Astrocyte (in vitro differentiated cells and primary cell): ENCODE results near the gene TTC22. TPM values are rescaled to one million over a fixed set of nuclear protein-coding genes. Genes with fewer than 3 reads are reported as not detected.

Experiments
- DNase-seq: peaks from one replicate; pipeline ENCODE4 v3.0.0-alpha.2; 2010; ENCODE audit warnings: low read depth
- FAIRE-seq: peaks from 2 replicates; lab custom pipeline; 2011; peaks lifted over from hg19 to GRCh38; lab: Jason Lieb, UNC
- H2AFZ ChIP-seq: 2 replicates; pipeline ENCODE4 v1.6.0; 2012; ENCODE audit warnings: low read depth, low read length, inconsistent platforms
- H3K27ac ChIP-seq: 2 replicates; pipeline ENCODE4 v1.5.1; 2011; ENCODE audit warnings: low read depth, low read length, inconsistent platforms
- H3K27me3 ChIP-seq: 2 replicates; pipeline ENCODE4 v1.6.0; 2011; ENCODE audit warnings: low read length, inconsistent platforms; ENCODE audit not compliant: insufficient read depth
- H3K36me3 ChIP-seq: 2 replicates; pipeline ENCODE4 v1.5.1; 2011; ENCODE audit warnings: low read length, inconsistent platforms; ENCODE audit not compliant: insufficient read depth
- H3K4me1 ChIP-seq: 2 replicates; pipeline ENCODE4 v1.5.1; 2011; ENCODE audit warnings: low read length, inconsistent platforms; ENCODE audit not compliant: insufficient read depth
- H3K4me2 ChIP-seq: 2 replicates; pipeline ENCODE4 v1.6.0; 2012; ENCODE audit warnings: low read length, inconsistent platforms
- H3K4me3 ChIP-seq: 2 replicates; pipeline ENCODE4 v1.5.1; 2011; ENCODE audit warnings: low read depth, mild to moderate bottlenecking, low read length, inconsistent platforms; ENCODE audit not compliant: insufficient read depth
- H3K79me2 ChIP-seq: 2 replicates; pipeline ENCODE4 v1.6.0; 2012; ENCODE audit warnings: mild to moderate bottlenecking, low read length, inconsistent platforms; ENCODE audit not compliant: insufficient read depth
- H3K9ac ChIP-seq: 2 replicates; pipeline ENCODE4 v1.6.0; 2012; ENCODE audit warnings: mild to moderate bottlenecking, low read length, inconsistent platforms
- H3K9me3 ChIP-seq: 2 replicates; pipeline ENCODE4 v1.5.1; 2012; ENCODE audit warnings: low read depth, mild to moderate bottlenecking, low read length, inconsistent platforms; ENCODE audit not compliant: insufficient read depth
- H4K20me1 ChIP-seq: 2 replicates; pipeline ENCODE4 v1.6.0; 2012; ENCODE audit warnings: low read length, inconsistent platforms; ENCODE audit not compliant: insufficient read depth
- H3K27ac Mint-ChIP-seq: one replicate; pipeline ENCODE4 v1.8.0; 2021; ENCODE audit warnings: mild to moderate bottlenecking, mixed read lengths; ENCODE audit not compliant: unreplicated experiment
- H3K27me3 Mint-ChIP-seq: one replicate; pipeline ENCODE4 v1.8.0; 2021; ENCODE audit warnings: low read depth, mixed read lengths; ENCODE audit not compliant: unreplicated experiment
- H3K36me3 Mint-ChIP-seq: one replicate; pipeline ENCODE4 v1.8.0; 2021; ENCODE audit warnings: low read depth, mixed read lengths; ENCODE audit not compliant: unreplicated experiment
- H3K4me1 Mint-ChIP-seq: one replicate; pipeline ENCODE4 v1.8.0; 2021; ENCODE audit warnings: low read depth, mixed read lengths; ENCODE audit not compliant: unreplicated experiment
- H3K4me3 Mint-ChIP-seq: one replicate; pipeline ENCODE4 v1.8.0; 2021; ENCODE audit warnings: mild to moderate bottlenecking, moderate library complexity, mixed read lengths; ENCODE audit not compliant: unreplicated experiment
- H3K9me3 Mint-ChIP-seq: one replicate; pipeline ENCODE4 v1.8.0; 2021; ENCODE audit warnings: mild to moderate bottlenecking, mixed read lengths; ENCODE audit not compliant: unreplicated experiment
- EZH2 ChIP-seq: IDR thresholded peaks from 2 replicates; pipeline ENCODE4 v1.6.1; 2012; ENCODE audit warnings: mild to moderate bottlenecking, low read length, inconsistent platforms; ENCODE audit not compliant: insufficient read depth
- total RNA-seq: library from RNA; stranded (reverse); gene quantifications from 2 replicates; pipeline ENCODE4 v1.2.1, GENCODE V29; 2021
- TF ChIP-seq, protein P1 (sequence below): IDR thresholded peaks from 2 replicates; pipeline ENCODE4 v1.5.1; 2011; ENCODE audit warnings: low read depth, mild to moderate bottlenecking, inconsistent platforms, low read length, moderate library complexity; ENCODE audit not compliant: insufficient read depth

Gene TTC22
- total RNA-seq, 1 donor from 2014 or later: not detected

DNA sequence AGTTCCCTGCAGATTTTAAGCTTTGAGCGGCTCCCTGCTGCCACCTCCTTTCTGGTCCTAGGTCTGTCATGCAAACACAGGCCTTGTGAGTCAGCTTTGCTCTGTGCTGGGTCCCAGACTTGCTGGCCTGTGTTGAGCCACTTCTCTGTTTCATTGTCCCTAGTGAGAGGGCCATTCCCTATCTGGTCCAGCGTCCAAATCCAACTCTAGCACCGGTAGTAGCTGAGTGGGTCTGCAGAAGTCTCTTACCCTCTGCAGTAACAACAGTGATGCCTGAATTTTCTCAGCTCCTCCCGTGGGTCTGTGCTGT lies 5.8 kb downstream of the TTC22 start:
- Histone ChIP-seq H2AFZ (no peak overlapping the region), H3K9me3 (peaks cover 6% of the 10 kb centered on the region), H3K4me1 (no peaks in the 10 kb centered on the region), H3K79me2 (no peaks in the 10 kb centered on the region), H3K9ac (no peak overlapping the region), H3K4me2 (no peak overlapping the region), H3K4me3 (no peak overlapping the region), H3K36me3 (no peaks in the 10 kb centered on the region), H3K27ac (no peak overlapping the region), H4K20me1 (no peaks in the 10 kb centered on the region), H3K27me3 (peaks cover 16% of the 10 kb centered on the region)
- H3K27ac Mint-ChIP-seq: no peak overlapping the region
- H3K4me3 Mint-ChIP-seq: no peak overlapping the region
- H3K4me1 Mint-ChIP-seq: peaks cover 9% of the 10 kb centered on the region
- H3K9me3 Mint-ChIP-seq: peaks cover 3% of the 10 kb centered on the region
- peaks cover 3% of the 10 kb centered on the region for H3K36me3 Mint-ChIP-seq
- H3K27me3 Mint-ChIP-seq: peaks cover 12% of the 10 kb centered on the region
- TF ChIP-seq EZH2: no peak
- TF ChIP-seq, protein P1, sequence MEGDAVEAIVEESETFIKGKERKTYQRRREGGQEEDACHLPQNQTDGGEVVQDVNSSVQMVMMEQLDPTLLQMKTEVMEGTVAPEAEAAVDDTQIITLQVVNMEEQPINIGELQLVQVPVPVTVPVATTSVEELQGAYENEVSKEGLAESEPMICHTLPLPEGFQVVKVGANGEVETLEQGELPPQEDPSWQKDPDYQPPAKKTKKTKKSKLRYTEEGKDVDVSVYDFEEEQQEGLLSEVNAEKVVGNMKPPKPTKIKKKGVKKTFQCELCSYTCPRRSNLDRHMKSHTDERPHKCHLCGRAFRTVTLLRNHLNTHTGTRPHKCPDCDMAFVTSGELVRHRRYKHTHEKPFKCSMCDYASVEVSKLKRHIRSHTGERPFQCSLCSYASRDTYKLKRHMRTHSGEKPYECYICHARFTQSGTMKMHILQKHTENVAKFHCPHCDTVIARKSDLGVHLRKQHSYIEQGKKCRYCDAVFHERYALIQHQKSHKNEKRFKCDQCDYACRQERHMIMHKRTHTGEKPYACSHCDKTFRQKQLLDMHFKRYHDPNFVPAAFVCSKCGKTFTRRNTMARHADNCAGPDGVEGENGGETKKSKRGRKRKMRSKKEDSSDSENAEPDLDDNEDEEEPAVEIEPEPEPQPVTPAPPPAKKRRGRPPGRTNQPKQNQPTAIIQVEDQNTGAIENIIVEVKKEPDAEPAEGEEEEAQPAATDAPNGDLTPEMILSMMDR: no peak
- FAIRE-seq (no peak), DNase-seq (no peak)

DNA sequence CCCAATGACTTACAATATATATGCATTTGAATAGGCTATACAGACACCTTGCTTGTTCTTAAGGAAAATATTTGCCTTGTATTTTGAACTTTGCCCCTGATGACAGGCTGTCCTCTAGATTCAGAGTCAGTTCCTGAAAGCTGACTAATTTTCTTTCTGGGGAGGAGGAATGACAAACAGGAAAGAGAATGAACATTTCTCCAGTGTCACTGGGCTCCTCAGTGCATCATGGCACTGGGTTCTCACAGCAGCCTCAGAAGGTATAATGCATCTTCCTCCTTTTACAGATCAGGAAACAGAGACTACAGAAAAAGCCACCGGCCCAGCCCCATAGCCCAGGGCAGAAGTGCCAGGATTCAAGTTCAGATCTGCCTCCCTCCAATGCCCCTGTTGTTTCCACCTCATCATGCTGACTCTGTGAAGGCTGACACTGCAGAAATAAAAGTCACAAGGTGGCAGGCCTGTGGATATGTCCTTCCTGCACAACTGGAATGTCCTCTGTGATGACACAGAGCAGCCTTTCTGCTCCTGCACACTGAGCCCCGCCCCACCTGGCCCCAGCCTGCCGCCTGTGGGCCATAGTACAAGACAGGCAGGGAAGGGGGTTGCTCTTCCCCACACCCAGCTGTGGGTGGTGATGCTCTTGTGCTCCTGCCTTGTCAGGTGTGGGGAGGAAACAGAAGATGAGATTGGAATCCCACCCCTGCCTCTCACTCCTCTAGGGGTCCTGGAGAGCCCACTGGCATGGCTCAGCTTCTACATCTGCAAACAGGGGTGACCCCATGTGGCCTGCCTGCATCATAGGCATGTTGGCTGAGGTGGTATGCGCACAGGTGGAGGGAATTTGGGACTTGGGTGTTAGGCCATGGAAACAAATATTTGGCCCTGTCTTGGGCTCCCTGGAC lies 6.4 kb downstream of the TTC22 start:
- no peaks in the 10 kb centered on the region for H3K79me2 ChIP-seq
- Mint-ChIP-seq H3K27ac (peak overlapping the region; percentile 34), H3K4me3 (no peak overlapping the region), H3K4me1 (peaks cover 9% of the 10 kb centered on the region), H3K36me3 (peaks cover 1% of the 10 kb centered on the region), H3K9me3 (peaks cover 5% of the 10 kb centered on the region), H3K27me3 (peaks cover 10% of the 10 kb centered on the region)
- H4K20me1 ChIP-seq: no peaks in the 10 kb centered on the region
- no peak overlapping the region for H3K4me2 ChIP-seq
- no peaks in the 10 kb centered on the region for H3K36me3 ChIP-seq
- H3K27me3 ChIP-seq: peaks cover 10% of the 10 kb centered on the region
- no peak overlapping the region for H2AFZ ChIP-seq
- H3K4me1 ChIP-seq: no peaks in the 10 kb centered on the region
- no peak for FAIRE-seq
- no peak overlapping the region for H3K4me3 ChIP-seq
- DNase-seq: no peak
- no peak overlapping the region for H3K27ac ChIP-seq
- no peak overlapping the region for H3K9ac ChIP-seq
- peaks cover 6% of the 10 kb centered on the region for H3K9me3 ChIP-seq
- TF ChIP-seq, protein P1: no peak
- TF ChIP-seq EZH2: no peak

DNA sequence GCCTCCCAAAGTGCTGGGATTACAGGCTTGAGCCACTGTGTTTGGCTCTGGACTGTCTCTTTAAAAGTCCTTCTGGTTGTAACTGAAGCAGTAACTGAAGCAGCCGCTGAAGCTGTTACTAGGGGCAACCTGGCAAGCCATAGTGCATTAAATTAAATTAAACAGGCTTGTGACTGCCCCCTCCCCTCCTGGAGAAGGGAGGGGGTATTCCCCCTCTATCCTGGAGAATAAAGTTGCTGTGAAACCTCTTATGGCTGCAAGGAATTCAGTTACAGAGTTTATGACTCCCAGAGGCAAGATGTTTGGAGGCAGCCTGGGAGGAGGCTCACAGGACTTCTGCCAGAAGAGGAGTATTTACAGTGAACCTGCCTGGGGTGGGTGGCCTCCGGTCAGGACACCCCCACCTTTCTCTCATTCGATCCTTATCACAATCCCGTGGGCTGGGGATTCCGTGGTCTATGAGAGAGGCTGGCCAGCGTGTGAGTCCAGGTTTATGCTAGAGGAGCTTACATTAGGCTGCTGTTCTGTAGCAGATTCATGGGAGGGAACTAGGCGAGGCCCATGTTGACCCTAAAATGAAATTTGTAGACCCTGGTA lies 8.3 kb downstream of the TTC22 start:
- no peak overlapping the region for H3K4me3 ChIP-seq
- no peaks in the 10 kb centered on the region for H3K79me2 ChIP-seq
- H3K4me3 Mint-ChIP-seq: no peak overlapping the region
- TF ChIP-seq, protein P1: no peak
- TF ChIP-seq EZH2: no peak
- no peaks in the 10 kb centered on the region for H4K20me1 ChIP-seq
- no peak overlapping the region for H3K27ac Mint-ChIP-seq
- peaks cover 6% of the 10 kb centered on the region for H3K9me3 ChIP-seq
- H3K4me1 Mint-ChIP-seq: peaks cover 9% of the 10 kb centered on the region
- peaks cover 5% of the 10 kb centered on the region for H3K27me3 ChIP-seq
- FAIRE-seq: no peak
- DNase-seq: no peak
- H3K36me3 Mint-ChIP-seq: peaks cover 1% of the 10 kb centered on the region
- no peak overlapping the region for H2AFZ ChIP-seq
- H3K36me3 ChIP-seq: no peaks in the 10 kb centered on the region
- H3K9ac ChIP-seq: no peak overlapping the region
- no peaks in the 10 kb centered on the region for H3K4me1 ChIP-seq
- no peak overlapping the region for H3K4me2 ChIP-seq
- H3K27ac ChIP-seq: no peak overlapping the region
- peaks cover 5% of the 10 kb centered on the region for H3K9me3 Mint-ChIP-seq
- H3K27me3 Mint-ChIP-seq: peaks cover 22% of the 10 kb centered on the region
